Daoy (cell line): ENCODE data around the gene SCGB3A2. TPM values are rescaled to one million over a fixed set of nuclear protein-coding genes. Genes with fewer than 3 reads are reported as not detected.
A peak's percentile ranks its signal among the peaks of the same experiment; 100 is the strongest.
"Not testable (repeated sequence)": the region's sequence is repeated elsewhere in the genome, so short reads cannot be mapped to it uniquely, and the experiment has no call there.

Experiments used
- DNase-seq: peaks from one replicate; pipeline ENCODE4 v3.0.0-alpha.2; 2015; ENCODE audit warnings: low read depth
- total RNA-seq: library from RNA; depleted of rRNA; stranded (reverse); fragments of >200 nt; shearing (Covaris generic); gene quantifications from 2 replicates; pipeline ENCODE4 v1.2.3, GENCODE V29; 2014

Gene SCGB3A2
- total RNA-seq, 1 experiment from 2014 or later = not detected

DNA sequence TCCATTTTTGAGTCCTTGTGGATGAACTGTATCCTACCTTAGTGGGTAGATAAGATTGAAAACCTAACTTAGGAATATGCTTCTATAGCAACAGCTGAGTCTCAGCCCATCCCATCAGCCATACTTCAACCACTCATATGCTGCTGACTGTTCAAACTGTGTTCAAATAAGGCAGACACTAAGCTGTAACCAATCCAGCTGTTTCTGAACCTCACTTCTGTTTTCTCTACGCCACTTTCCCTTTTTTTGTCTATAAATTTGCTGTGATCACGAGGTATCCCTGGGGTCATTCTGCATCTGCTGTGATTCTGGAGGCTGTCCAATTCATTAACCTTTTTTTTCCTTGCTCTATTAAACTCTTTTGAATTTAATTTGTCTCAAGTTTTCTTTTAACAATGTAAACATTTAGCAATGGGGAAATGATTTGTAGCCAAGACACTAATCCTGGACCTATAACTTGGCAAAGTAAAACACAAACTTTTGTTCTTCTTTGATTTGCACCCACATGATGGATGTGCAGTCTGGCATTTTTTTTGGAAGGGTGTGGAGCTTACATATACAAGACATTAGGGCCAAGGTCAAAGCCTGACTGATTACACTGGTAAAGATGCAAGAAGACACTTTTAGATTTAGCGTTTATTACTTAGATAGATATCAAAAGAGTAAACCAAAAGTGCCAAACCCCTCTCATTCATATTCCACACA, 14.9 kb upstream of the SCGB3A2 start:
- DNase-seq = no peak

DNA sequence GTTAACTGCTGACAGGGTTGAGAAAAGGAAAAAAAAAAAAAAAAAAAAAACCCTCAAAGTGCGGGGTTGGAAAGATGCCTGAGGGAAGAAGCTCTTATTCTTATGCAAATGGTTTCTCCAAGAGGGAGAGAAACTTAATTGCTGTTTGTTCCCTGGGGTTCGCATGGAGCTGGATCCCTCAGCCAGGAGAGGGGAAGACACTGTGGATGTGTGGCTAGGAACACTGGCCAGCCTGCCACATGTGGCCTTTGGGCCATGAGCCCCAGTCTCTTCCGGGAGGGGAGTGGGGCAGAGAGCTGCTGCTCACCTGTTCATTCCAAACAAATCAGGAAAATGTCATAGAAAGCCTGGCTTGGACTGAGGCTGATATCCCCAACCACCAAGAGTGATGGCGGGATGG, 9.4 kb upstream of the SCGB3A2 start:
- no peak for DNase-seq

DNA sequence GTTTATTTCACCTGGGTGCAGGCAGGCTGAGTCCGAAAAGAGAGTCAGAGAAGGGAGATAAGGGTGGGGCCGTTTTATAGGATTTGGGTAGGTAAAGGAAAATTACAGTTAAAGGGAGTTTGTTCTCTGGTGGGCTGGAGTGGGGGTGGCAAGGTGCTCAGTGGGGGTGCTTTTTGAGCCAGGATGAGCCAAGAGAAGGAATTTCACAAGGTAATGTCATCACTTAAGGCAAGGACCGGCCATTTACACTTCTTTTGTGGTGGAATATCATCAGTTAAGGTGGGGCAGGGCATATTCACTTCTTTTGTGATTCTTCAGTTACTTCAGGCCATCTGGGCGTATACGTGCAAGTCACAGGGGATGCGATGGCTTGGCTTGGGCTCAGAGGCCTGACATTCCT, 8.6 kb upstream of the SCGB3A2 start:
- DNase-seq = not testable (repeated sequence)

DNA sequence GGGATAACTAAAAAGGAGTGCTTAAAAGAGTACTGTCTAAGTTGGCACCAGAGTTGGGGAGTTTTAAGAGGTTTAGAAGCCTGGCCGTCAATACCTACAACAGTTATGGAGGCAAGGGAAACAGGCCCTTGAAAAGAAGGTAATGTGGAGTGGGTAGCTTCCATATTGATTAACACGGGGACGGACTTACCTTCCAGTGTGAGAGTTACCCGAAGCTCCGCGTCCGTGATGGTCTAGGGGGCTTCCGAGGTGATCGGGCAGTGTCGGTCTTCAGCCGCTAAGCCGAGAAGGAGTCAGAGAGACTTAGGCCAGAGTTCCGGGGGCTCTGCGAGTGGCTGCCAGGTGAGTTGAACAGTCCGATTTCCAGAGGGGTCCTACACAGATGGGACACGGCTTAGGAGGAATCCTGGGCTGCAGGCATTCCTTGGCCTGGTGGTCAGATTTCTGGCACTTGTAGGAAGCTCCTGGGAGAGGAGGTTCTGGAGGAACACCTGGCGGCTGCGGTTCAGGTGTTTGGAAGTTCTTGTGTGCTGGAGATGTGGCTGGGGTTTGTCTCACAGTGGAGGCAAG, 6.4 kb upstream of the SCGB3A2 start:
- DNase-seq = not testable (repeated sequence)

DNA sequence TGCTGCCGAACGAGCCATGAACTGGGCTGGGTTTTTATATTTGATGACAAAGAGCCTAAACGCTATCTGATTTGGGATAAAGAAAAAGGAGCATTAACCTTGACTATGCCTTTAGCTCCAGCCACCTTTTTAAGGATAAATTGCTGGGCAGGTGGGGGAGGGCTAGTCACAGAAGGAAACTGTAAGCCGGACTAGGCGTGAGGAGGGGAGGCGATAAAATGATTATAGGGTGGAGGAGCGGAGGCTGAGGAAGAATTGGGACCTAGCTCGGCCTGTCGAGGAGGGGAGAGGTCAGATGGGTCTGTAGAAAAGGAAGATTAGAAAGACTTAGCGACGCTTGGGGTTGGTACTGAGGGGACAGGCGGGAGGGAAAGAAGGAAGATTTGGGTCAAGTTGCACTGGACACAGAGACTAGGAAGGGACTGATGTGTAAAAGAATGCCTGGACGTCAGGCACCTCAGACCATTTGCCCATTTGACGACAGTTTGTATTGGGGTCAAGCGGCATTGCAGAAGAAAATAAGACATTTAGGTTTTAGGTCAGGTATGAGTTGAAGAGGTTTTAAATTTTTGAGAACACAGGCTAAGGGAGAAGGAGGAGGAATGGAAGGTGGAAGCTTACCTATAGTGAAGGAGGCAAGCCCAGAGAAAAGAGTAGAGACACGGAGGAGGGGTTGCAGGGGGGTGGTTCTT, 5.6 kb upstream of the SCGB3A2 start:
- DNase-seq = not testable (repeated sequence)

DNA sequence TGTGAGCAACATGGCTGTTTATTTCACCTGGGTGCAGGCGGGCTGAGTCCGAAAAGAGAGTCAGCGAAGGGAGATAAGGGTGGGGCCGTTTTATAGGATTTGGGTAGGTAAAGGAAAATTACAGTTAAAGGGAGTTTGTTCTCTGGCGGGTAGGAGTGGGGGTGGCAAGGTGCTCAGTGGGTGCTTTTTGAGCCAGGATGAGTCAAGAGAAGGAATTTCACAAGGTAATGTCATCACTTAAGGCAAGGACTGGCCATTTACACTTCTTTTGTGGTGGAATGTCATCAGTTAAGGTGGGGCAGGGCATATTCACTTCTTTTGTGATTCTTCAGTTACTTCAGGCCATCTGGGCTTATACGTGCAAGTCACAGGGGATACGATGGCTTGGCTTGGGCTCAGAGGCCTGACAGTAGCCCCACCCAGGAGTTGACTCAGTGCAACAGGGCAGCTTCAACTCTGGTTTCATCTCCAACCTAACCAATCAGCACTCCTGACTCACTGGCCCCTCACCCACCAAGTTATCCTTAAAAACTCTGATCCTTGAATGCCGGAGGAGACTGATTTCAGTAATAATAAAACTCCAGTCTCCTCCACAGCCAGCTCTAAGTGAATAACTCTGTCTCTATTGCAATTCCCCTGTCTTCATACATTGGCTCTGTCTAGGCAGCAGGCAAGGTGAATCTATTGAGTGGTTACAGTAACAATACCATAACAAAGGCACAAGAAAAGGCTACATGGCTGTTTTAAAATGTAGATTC, 4.2 kb upstream of the SCGB3A2 start:
- DNase-seq = not testable (repeated sequence)

DNA sequence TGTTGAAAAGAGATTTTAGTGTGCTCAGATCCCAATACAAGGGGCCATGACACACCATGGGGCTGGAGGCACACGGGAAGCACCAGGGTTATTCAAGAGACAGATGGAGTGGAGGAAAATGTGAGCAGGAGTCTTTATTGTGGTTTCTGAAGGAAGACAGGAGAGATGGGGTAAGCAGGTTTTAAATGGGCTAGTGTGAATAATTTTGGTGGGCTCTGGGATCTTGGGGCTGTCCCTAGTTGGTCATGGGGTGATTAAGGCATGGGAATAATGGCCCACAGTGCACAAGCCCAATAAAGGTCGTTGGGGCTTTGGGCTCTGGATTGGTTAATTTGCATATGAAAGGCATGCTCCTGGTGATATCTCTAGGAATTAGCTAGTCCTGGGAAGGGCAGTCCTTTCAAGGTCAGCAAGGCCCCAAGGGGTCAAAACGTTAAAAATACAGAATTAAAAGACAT, 3.6 kb upstream of the SCGB3A2 start:
- no peak for DNase-seq

DNA sequence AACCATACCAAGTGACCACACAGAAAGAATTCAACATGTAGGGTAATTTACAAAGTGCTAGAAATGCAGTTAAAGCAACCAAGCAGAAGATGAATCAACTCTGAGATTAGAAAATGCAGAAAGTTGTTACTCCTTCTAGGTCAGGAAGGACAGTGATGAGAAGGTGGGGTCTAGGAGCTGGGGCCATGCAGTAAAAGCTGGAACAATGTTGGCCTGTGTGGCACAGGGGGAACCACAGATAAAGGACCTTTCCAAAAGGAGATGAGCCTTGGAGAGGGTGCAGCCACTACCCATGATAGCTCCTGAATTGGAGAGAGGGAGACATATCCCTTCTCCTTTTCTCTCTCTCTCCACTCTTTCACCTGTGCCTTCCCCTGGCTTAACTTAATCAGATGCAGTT, 2.4 kb upstream of the SCGB3A2 start:
- no peak for DNase-seq

DNA sequence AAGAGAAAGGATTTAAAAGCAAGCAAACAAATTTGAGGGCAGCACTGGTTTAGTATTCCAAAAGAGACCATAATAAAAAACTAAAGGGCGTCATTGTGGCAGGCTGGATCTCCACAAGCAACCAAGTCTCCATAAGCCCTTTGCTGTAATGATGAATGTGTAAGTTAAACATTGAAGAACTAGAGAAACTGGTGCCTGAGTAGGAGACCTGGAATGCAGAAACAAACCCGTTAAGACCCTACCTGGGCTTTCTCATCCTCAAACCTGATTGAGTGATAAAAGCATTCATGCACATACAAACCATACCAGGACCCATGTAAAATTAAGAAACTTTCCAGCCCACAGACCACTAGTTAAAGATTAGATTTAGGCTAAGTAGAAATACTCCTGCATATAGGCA, 1.9 kb upstream of the SCGB3A2 start:
- DNase-seq = no peak

DNA sequence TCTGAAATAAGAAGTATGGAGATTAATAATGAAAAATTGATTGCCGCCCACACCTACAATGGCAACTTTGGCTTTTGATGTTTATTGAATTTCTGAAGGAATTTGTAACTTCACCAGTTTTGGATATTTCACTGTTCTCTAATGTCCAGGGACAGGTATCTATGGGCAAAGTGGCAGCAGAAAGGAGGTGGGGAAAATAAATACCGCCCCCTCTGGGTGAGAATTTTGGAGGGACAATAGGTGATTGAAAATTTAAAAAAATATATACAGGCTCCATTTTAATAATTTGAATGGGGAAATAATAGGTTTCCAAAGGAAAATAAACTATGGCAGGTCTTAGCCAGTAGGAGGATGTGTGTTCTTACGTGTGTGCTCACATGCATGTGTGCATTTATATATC, 1.3 kb downstream of the SCGB3A2 start:
- no peak for DNase-seq

DNA sequence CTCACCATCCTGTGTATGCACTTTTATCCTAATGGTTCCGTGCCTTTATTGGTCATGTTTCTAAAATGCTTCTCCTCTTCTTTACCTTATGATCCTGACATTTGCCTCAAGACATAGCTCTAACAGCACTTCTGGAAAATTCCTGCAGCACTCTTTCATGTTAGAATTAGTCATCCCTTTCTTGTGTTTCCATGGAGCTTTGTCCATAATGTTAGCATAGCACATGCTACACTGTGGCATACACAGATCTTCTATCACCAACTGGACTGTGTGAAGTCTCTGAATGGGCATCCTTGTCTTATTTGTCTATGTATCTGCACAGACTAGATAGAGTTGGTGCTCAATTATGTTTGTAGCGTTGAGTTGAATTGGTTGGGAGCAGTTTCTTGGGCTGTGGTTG, 2.0 kb downstream of the SCGB3A2 start:
- DNase-seq = no peak

DNA sequence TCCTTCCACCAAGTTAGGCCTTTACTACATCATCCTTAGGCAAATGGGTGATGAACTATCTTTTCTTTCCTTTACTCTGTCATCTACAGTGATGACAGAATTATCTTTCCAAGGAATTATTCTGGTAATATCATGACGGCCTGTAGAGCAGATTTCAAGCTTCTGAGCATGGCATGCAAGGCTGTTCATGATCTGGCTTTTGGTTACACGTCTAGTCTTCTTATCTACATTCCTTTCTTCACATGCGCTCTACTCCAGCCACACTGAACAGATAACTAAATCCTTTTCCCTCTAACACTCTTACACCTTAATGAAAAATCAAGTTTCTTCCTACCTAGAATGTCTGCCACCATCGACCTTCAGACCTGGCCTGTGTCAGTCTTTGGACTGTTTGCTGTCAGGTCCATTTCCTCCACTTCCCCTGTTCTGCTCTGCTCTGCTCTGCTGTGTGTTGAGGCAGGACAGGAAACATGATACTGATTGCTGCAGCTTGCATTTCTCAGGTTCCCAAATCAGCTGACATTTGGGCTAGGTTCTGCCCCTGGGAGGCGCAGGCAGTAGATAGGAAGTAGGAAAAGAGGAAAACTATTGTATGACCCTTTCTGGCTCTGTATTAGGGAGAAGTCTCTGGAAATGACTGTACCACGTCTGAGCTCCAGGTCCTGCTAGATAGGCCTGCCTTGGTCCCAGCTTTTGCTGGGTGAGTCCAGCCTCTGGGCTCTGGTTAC, 4.2 kb downstream of the SCGB3A2 start:
- no peak for DNase-seq

DNA sequence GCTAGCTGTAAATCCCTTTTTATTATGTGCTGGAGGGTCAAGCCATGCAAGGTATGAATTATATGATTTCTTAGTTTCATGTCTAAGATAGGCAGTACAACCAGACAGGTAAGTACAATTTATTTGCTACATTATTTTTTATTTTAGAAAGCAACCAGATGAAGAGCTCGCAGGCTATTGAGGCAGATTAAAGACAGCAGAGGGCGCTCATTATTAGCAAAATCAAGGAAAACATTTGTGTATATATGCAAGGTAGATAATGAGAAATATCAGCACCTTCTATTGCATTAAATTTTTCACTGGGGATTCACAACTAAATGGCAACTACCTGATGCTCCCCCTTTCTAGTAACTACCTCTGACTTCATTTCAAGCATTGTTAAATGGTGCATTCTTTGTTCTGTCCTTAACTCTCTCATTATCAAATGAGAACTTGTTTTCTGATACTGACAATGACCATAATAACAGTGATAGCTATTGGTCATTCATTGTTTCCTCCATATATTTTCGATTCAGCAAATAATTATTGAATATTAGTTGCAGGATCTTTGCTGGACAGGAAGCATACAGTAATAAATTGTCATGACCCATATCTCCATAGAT, 8.6 kb downstream of the SCGB3A2 start:
- peak; percentile 35 for DNase-seq

DNA sequence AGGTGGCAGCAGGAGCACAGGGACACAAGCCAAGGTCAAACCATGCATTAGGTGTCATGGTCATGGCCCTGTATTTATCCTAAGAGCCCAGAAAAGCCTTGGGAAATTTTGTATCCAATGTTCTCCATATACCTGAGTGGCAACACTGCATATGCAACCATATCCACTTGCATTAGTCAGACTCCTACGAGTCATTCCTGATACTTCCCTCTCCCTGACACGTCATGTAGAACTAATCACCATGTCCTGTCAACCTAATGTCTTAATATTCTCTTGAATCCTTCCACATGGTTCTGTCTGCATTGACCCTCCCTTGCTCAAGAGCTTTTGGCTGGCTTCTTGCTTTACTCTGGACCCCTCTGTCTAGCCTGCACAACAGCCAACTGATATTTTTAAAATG, 9.4 kb downstream of the SCGB3A2 start:
- peak; percentile 20 for DNase-seq

DNA sequence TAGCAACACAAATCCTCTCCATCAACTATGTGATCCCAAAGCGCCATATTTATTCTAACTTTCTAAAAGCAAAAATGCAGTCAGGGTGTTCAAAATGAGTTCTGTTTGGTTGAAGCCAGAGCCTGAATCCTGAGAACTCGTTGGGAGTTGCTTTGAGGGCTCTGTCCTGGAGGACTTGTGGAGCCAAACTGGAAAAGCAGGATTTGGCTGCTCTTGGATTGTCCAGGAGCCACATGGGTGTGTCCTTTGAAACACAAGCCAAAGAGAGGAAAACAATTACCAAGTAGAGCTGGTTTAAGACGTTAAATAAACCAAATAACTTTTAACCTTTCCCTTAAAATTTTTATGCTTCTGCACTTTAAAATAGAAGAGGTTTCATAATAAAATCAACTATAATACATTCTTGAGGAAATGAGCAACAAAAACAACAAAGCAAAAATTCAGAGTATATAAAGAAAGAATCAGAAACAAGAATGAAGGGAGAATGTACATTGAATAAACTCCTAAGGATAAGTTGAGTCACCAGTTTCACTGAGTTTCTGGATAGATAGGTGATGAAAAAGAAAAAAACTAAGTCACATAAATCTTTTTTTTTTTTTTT, 14.3 kb downstream of the SCGB3A2 start:
- no peak for DNase-seq

DNA sequence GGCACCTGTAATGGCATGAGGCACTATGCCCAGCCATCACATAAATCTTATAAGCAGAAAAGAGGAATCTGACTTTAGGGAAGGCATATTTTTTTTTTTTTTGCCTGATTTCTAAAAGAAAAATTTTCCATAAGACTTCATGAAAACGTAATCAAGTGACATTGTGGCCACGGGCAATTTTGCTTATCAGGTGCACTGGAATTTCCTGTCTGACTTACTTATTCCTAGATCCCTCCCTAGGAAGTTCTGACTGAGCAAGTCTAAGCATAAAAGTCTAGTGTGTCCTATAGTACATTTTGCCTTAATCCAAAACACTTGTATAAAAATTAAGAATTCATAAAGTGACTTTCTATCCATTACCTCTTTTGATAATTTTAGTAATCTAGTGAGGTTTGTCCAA, 15.3 kb downstream of the SCGB3A2 start:
- no peak for DNase-seq

DNA sequence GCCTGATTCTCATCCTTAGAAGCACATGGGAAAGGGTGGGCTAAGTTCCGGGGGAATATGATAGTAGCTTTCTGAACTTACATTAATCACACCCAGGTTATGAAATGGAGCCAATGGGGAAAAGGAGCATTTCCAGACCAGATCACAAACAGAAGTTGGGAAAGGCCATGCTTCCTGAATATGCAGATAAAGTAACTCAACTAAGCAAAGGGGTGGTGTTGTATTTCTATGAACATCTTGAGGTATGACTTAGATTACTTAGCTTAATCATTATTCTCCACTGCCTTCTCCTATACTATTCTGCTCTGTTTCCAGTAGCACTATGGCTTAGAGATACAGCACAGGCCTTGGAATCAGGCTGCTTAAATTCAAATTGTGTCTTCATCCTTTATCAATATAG, 17.4 kb downstream of the SCGB3A2 start:
- DNase-seq = no peak

DNA sequence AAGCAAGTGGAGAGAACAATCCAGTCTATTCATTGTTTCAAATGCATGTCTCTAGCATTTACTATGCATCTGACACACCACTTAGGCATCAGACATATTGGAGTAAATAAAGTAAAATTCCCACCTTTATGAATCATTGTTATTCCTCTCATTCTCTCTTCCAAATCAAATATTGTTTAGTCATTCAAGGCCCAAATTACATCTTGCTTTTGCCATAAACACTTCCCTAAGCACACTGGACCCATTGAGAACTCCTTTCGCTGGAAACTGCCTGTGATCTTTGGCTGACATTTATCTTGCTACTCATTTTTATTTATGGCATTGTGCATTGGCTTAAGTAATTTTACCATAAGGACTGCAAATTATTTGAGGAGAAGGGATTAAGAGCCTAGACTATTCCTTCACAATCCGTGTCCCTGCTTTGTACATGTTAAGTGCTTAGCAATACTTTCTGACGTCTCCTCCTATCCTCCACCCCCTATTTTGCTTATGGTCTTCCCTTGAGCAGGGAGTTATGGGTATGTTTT, 20.4 kb downstream of the SCGB3A2 start:
- DNase-seq = peak; percentile 30

DNA sequence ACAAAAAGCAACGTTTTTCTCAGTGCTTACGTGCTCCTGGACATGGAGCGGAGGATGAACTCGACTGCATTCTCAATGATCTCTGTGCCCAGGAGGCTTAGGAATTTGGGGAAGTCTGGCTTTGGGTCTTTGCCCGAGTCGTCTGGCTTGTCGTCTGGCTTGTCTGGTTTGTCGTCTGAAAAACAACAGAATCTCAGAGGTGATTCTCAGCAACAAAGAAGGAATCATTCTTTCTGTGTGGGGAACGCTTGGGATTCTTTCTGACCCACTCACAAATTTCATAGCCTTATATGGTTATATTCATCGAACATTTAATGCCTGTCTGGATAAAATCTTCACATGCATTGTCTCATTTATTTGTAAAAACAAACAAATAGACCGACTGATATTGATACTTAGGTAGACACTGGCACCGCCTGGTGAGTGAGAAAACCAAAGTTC, 23.1 kb downstream of the SCGB3A2 start:
- DNase-seq = no peak

DNA sequence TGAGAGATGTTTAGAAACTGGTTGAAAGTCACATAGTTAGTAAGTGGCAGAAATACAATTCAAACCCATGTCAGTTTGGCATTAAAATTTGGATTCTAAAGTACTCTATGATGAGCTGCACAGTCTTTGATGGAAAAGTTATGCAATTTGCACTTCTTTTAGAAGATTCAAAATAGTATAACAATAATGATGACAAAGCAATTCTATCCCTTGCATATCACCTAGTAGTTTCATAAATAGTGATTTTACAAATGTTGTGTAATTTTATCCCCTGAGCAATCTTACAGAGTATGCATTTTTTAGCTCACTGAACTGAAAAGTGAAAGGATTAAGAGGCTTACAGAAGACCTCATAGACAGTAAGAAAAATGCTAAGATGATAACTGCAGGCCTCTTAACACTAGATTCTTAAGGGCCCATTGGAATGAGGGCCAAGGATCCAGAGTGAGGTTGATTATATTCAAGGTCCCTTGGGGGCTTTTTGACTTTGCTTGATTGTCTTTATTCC, 24.2 kb downstream of the SCGB3A2 start:
- no peak for DNase-seq
